ENCODE measurements around the gene SSBP4.

Gene SSBP4

GRCh38 chr19:18423258-18424020 lies 4.2 kb downstream of the SSBP4 start:
- H3K27ac ChIP-seq, result no peak overlapping the region
- no peaks in the 10 kb centered on the region for H3K36me3 ChIP-seq (ENCODE audit: control insufficient read depth, insufficient read depth, low read length)
- H3K79me2 ChIP-seq, result no peaks in the 10 kb centered on the region
- no peak overlapping the region for H3K4me2 ChIP-seq (ENCODE audit: low read length)
- no peak overlapping the region for H2AFZ ChIP-seq
- H3K9me3 ChIP-seq (ENCODE audit: control insufficient read depth, low read length), result no peaks in the 10 kb centered on the region
- no peak overlapping the region for H3K9ac ChIP-seq
- H3K27me3 ChIP-seq (ENCODE audit: control insufficient read depth, insufficient read depth, low read length), result no peaks in the 10 kb centered on the region
- no peak overlapping the region for H3K4me3 ChIP-seq (ENCODE audit: low read depth, low read length)
- TF ChIP-seq CTCF (IDR thresholded peaks at IDR 0.05), result no peak
- H3K4me1 ChIP-seq, result peaks cover 11% of the 10 kb centered on the region

- Histone ChIP-seq H3K36me3 (ENCODE audit: control insufficient read depth, insufficient read depth, low read length) (no peaks in the 10 kb centered on the region), H2AFZ (no peak overlapping the region), H3K4me1 (peaks cover 13% of the 10 kb centered on the region), H3K9me3 (ENCODE audit: control insufficient read depth, low read length) (no peaks in the 10 kb centered on the region), H3K27me3 (ENCODE audit: control insufficient read depth, insufficient read depth, low read length) (no peaks in the 10 kb centered on the region), H3K4me3 (ENCODE audit: low read depth, low read length) (no peak overlapping the region), H3K4me2 (ENCODE audit: low read length) (no peak overlapping the region), H3K9ac (no peak overlapping the region), H3K27ac (no peak overlapping the region), H3K79me2 (no peaks in the 10 kb centered on the region)
- no peak for TF ChIP-seq CTCF (IDR thresholded peaks at IDR 0.05)
Observed at GRCh38 chr19:18424122-18424889, 5.1 kb downstream of the SSBP4 start.

DNA sequence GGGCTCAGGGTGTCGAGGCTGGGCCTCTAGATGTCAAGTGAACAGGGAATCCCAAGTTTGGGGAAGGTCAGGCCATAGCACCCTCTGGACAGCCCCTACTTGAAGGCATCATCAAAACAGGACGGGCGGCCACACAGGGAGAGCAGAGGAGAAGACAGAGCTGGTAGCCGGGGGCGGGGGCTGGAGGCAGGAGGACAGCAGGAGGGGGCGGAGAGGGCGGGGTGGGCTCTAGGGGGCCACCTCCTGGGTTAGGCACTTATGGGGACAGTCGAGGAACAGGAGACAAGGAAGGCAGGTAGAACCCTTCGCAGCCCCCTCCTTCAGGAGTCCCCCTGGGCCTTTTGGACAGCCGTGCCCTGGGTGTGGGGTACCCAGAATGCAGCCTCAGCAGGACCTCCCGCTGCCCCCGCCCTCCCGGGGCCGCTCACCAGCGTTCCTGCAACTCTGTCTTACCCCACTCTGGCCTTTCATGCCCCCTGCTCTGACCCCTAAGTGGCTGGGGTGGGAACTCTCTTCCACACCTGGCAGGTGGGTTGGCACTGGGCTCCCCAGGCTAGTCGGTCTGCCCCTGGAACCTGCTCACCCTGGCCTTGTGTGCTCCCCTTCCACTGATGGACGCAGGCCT lies 5.8 kb downstream of the SSBP4 start:
- no peaks in the 10 kb centered on the region for H3K27me3 ChIP-seq (ENCODE audit: control insufficient read depth, insufficient read depth, low read length)
- H3K4me3 ChIP-seq (ENCODE audit: low read depth, low read length), result no peak overlapping the region
- no peak for TF ChIP-seq CTCF (IDR thresholded peaks at IDR 0.05)
- H3K9ac ChIP-seq, result no peak overlapping the region
- H3K4me1 ChIP-seq, result peaks cover 19% of the 10 kb centered on the region
- no peaks in the 10 kb centered on the region for H3K9me3 ChIP-seq (ENCODE audit: control insufficient read depth, low read length)
- H3K36me3 ChIP-seq (ENCODE audit: control insufficient read depth, insufficient read depth, low read length), result no peaks in the 10 kb centered on the region
- H2AFZ ChIP-seq, result no peak overlapping the region
- no peak overlapping the region for H3K27ac ChIP-seq
- peaks cover 7% of the 10 kb centered on the region for H3K79me2 ChIP-seq
- no peak overlapping the region for H3K4me2 ChIP-seq (ENCODE audit: low read length)

DNA sequence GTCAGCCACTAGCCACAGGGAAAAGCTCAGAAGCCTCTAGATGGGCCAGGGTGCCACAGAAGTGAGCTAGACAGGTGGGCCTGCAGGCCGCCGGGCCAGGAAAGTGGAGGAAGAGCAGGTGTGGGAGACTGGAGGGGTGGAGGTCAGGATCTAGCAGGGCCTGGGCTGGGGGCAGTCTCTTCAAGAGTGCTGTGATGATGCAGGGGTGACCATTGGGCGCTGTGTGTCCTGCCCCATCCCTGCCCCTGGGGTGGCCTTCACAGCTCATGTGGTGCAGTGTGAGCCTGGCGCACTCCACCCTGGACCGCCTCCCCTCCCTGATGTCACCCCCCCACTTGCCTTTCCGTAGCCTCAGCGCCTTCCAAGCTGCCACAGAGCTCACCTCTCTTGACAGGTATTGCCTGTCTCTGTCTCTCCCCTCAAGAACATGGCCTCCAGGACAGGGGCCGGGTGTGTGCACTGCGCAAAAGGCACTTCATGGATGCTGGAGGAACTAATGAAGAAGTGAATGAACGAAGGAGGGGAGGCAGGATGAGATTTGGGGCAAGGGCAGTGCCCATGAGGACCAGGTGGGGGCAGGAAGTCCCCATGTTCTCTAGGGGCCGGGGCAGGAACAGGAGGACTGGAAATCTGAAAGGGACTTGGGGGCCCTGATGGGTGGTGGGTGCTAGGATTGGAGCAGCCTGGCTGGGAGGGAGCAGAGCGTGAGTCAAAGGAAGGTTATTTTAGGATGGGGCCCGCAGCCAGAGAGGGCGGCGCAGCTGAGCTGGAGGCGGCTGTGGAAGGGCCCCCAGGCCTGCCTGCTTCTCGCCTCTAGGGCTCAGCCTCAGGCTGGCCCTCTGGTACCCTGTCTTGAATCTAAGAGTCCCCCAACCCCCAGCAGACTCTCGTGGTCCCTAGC lies 6.6 kb downstream of the SSBP4 start:
- Histone ChIP-seq H3K79me2 (peaks cover 7% of the 10 kb centered on the region), H3K36me3 (ENCODE audit: control insufficient read depth, insufficient read depth, low read length) (no peaks in the 10 kb centered on the region), H2AFZ (no peak overlapping the region), H3K4me2 (ENCODE audit: low read length) (no peak overlapping the region), H3K4me1 (peaks cover 19% of the 10 kb centered on the region), H3K4me3 (ENCODE audit: low read depth, low read length) (no peak overlapping the region), H3K27ac (no peak overlapping the region), H3K27me3 (ENCODE audit: control insufficient read depth, insufficient read depth, low read length) (no peaks in the 10 kb centered on the region), H3K9ac (no peak overlapping the region), H3K9me3 (ENCODE audit: control insufficient read depth, low read length) (no peaks in the 10 kb centered on the region)
- no peak for TF ChIP-seq CTCF (IDR thresholded peaks at IDR 0.05)

All from parathyroid adenoma (tissue), 2 donors.